Immature natural killer cell (primary cell): ENCODE data around the gene DNAAF9. TPM values are rescaled to one million over a fixed set of nuclear protein-coding genes. Genes with fewer than 3 reads are reported as not detected.
"Not testable (repeated sequence)": the region's sequence is repeated elsewhere in the genome, so short reads cannot be mapped to it uniquely, and the experiment has no call there.

Source experiments
- DNase-seq, 3 donors: peaks; one replicate each; pipeline ENCODE4 v3.0.0; 2022; ENCODE audit warnings: mixed read lengths in 1 of 3
- H3K27ac Mint-ChIP-seq, 6 donors: one replicate each; pipeline ENCODE4 v1.8.0; 2020; ENCODE audit warnings: mixed read lengths in 6 of 6, mild to moderate bottlenecking in 5 of 6, inconsistent platforms in 4 of 6, moderate library complexity in 3 of 6
- H3K27me3 Mint-ChIP-seq, 3 donors: one replicate each; pipeline ENCODE4 v1.8.0; 2020 to 2021; ENCODE audit warnings: low read depth in 3 of 3, mild to moderate bottlenecking in 3 of 3, mixed read lengths in 3 of 3, moderate library complexity in 3 of 3, inconsistent platforms in 1 of 3
- H3K36me3 Mint-ChIP-seq, 3 donors: one replicate each; pipeline ENCODE4 v1.8.0; 2020; ENCODE audit warnings: mixed read lengths in 3 of 3, inconsistent platforms in 2 of 3, mild to moderate bottlenecking in 2 of 3
- H3K4me1 Mint-ChIP-seq, 2 donors: one replicate each; pipeline ENCODE4 v1.8.0; 2020; ENCODE audit warnings: inconsistent platforms in 2 of 2, mild to moderate bottlenecking in 2 of 2, mixed read lengths in 2 of 2, moderate library complexity in 1 of 2
- H3K4me3 Mint-ChIP-seq, 5 donors: one replicate each; pipeline ENCODE4 v1.8.0; 2020; ENCODE audit warnings: mild to moderate bottlenecking in 5 of 5, mixed read lengths in 5 of 5, inconsistent platforms in 3 of 5, moderate library complexity in 3 of 5
- H3K9me3 Mint-ChIP-seq, 6 donors: one replicate each; pipeline ENCODE4 v1.8.0; 2020; ENCODE audit warnings: mild to moderate bottlenecking in 6 of 6, mixed read lengths in 6 of 6, inconsistent platforms in 4 of 6, moderate library complexity in 3 of 6
- polyA plus RNA-seq, 3 donors: library from polyadenylated mRNA; unstranded; fragments of 300-500 nt; fragmentation: Illumina TruSeq; gene quantifications; one replicate each; pipeline ENCODE4 v1.2.3, GENCODE V29; 2021

Gene DNAAF9
- polyA plus RNA-seq, 3 donors from 2014 or later, result 0.26 to 0.74 TPM; not detected in 1

GRCh38 chr20:3426766-3427165 is 19.3 kb upstream of the DNAAF9 start:
- not testable (repeated sequence) for H3K9me3 Mint-ChIP-seq, H3K27me3 Mint-ChIP-seq, H3K4me3 Mint-ChIP-seq, H3K4me1 Mint-ChIP-seq, H3K27ac Mint-ChIP-seq, H3K36me3 Mint-ChIP-seq, DNase-seq

DNA sequence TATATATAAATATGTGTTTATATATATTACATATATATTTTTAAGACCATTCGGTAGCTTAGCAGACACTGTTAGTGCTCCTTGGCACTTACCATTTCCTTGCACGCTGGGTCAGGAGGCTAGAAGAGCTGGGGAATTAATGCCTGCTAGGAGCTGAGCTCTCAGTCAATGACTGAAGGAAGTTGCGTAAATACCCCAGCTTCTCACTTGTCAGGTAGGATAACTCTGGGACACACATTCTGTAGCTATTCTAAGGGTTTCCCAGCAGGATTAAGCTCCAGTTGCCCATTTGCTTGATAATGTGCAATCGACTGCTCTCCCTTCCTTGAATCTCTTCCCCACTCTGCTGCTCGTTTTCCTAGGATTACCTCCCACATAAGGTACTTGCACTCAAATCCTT is 15.7 kb upstream of the DNAAF9 start:
- Mint-ChIP-seq H3K4me1 (peaks cover 6 to 9% of the 10 kb centered on the region in 2 donors), H3K36me3 (peaks cover 0 to 3% (median 0%) of the 10 kb centered on the region in 3 donors), H3K27ac (no peak overlapping the region), H3K4me3 (no peak overlapping the region), H3K9me3 (no peaks in the 10 kb centered on the region), H3K27me3 (peaks cover 0 to 2% (median 2%) of the 10 kb centered on the region in 3 donors)
- DNase-seq, result no peak

DNA sequence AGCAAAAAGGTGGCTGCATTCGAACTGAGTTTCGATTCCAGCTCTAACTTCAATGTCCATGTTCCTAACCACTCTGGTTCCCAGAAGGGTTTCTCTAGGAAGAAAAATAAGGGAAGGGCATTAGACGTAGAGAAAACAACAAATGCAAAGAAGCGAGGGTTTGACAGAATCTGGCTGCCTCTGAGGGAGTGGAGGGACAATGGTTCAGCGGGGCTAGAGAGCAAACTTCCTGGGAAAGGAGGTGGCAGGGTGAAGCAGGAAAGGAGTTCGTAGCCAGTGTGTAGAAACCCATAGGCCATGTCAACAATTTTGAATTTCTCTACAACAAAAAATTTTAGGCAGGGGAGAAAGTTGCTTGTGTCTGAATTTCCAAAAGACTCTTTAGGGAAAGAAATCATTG is 14.5 kb upstream of the DNAAF9 start:
- Mint-ChIP-seq H3K4me3 (no peak overlapping the region), H3K36me3 (peaks cover 0 to 3% (median 0%) of the 10 kb centered on the region in 3 donors), H3K27me3 (peaks cover 0 to 2% (median 0%) of the 10 kb centered on the region in 3 donors), H3K9me3 (no peaks in the 10 kb centered on the region), H3K4me1 (peaks cover 6 to 9% of the 10 kb centered on the region in 2 donors), H3K27ac (no peak overlapping the region)
- DNase-seq, result no peak

DNA sequence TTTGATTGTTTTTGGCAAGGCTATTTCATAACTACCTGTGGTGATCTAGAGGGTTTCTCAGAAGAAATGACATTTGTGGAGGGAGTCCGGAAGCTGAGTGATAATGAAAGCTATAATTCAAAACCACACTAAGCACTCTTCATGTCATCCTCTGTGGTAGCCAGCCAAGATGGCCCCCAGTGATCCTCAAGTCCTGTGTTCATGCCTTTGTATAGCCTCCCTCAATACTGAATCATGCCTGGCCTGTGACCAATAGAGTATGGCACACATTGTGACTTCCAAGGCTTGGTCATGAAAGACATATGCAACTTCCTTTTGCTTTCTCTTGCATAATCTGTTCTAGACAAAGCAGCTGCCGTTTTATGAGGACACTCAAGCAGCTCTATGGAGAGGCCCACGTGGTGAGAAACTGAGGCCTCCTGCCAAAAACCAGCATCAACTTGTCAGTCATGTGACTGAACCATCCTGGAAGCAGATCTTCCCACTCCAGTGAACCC is 12.8 kb upstream of the DNAAF9 start:
- Mint-ChIP-seq H3K9me3 (no peaks in the 10 kb centered on the region), H3K4me3 (peak overlapping the region; percentile 5 to 42 (median 38)), H3K36me3 (peaks cover 0 to 3% (median 0%) of the 10 kb centered on the region in 3 donors), H3K27me3 (peaks cover 0 to 5% (median 0%) of the 10 kb centered on the region in 3 donors), H3K4me1 (peaks cover 6 to 9% of the 10 kb centered on the region in 2 donors), H3K27ac (peak overlapping the region; percentile 20 to 79 (median 48))
- peak in 2 of 3 donors; percentile 13 to 38 for DNase-seq

DNA sequence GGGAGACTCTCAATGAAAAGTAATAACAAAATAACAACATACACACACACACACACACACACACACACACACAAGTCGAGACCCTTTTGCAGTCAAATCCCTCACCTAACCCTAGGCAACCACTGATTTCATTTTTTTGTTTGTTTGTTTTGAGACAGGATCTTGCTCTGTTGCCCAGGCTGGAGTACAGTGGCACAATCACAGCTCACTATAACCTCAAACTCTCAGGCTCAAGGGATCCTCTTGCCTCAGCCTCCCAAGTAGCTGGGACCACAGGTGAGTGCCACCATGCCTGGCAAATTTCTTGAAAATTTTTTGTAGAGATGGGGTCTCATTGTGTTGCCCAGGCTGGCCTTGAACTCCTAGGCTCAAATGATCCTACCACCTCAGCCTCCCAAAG is 10.7 kb upstream of the DNAAF9 start:
- H3K27me3 Mint-ChIP-seq, H3K9me3 Mint-ChIP-seq, H3K27ac Mint-ChIP-seq, H3K4me3 Mint-ChIP-seq, DNase-seq, H3K4me1 Mint-ChIP-seq, H3K36me3 Mint-ChIP-seq: not testable (repeated sequence)

- Mint-ChIP-seq H3K27ac (no peak overlapping the region), H3K36me3 (no peaks in the 10 kb centered on the region), H3K9me3 (peaks cover 0 to 2% (median 0%) of the 10 kb centered on the region in 6 donors), H3K4me1 (no peaks in the 10 kb centered on the region), H3K4me3 (no peak overlapping the region), H3K27me3 (peaks cover 0 to 3% (median 0%) of the 10 kb centered on the region in 3 donors)
- no peak for DNase-seq
Observed at GRCh38 chr20:3414122-3414521, 6.7 kb upstream of the DNAAF9 start.

- no peak for DNase-seq
- H3K27me3 Mint-ChIP-seq, result peaks cover 0 to 8% (median 0%) of the 10 kb centered on the region in 3 donors
- peaks cover 0 to 2% (median 0%) of the 10 kb centered on the region in 6 donors for H3K9me3 Mint-ChIP-seq
- peaks cover 5% of the 10 kb centered on the region in 2 donors for H3K4me1 Mint-ChIP-seq
- no peaks in the 10 kb centered on the region for H3K36me3 Mint-ChIP-seq
- no peak overlapping the region for H3K4me3 Mint-ChIP-seq
- no peak overlapping the region for H3K27ac Mint-ChIP-seq
Observed at GRCh38 chr20:3413393-3413889, 6.0 kb upstream of the DNAAF9 start.

GRCh38 chr20:3412600-3413392 is 5.3 kb upstream of the DNAAF9 start:
- peaks cover 0 to 10% (median 0%) of the 10 kb centered on the region in 3 donors for H3K27me3 Mint-ChIP-seq
- peaks cover 9 to 11% of the 10 kb centered on the region in 2 donors for H3K4me1 Mint-ChIP-seq
- no peak overlapping the region for H3K27ac Mint-ChIP-seq
- no peaks in the 10 kb centered on the region for H3K36me3 Mint-ChIP-seq
- DNase-seq, result no peak
- peaks cover 0 to 2% (median 0%) of the 10 kb centered on the region in 6 donors for H3K9me3 Mint-ChIP-seq
- no peak overlapping the region for H3K4me3 Mint-ChIP-seq

GRCh38 chr20:3410464-3410863 is 3.0 kb upstream of the DNAAF9 start:
- DNase-seq, result no peak
- H3K36me3 Mint-ChIP-seq, result no peaks in the 10 kb centered on the region
- H3K27me3 Mint-ChIP-seq, result peaks cover 0 to 8% (median 0%) of the 10 kb centered on the region in 3 donors
- H3K27ac Mint-ChIP-seq, result no peak overlapping the region
- H3K9me3 Mint-ChIP-seq, result peaks cover 0 to 2% (median 0%) of the 10 kb centered on the region in 6 donors
- H3K4me3 Mint-ChIP-seq, result peak overlapping the region in 1 of 5 donors; percentile 50
- H3K4me1 Mint-ChIP-seq, result peaks cover 22 to 28% of the 10 kb centered on the region in 2 donors

- Mint-ChIP-seq H3K4me3 (peak overlapping the region; percentile 90 to 97 (median 94)), H3K9me3 (peaks cover 0 to 2% (median 0%) of the 10 kb centered on the region in 6 donors)
Observed at GRCh38 chr20:3409417-3409816, 1.9 kb upstream of the DNAAF9 start.

GRCh38 chr20:3407771-3408637 is 535 bp upstream of the DNAAF9 start:
- H3K36me3 Mint-ChIP-seq, result no peaks in the 10 kb centered on the region
- peaks cover 0 to 8% (median 0%) of the 10 kb centered on the region in 3 donors for H3K27me3 Mint-ChIP-seq

More at GRCh38 chr20:3409417-3409816, 1.9 kb upstream of the DNAAF9 start:
- H3K27ac Mint-ChIP-seq, result peak overlapping the region in 2 of 6 donors; percentile 76 to 88
- no peaks in the 10 kb centered on the region for H3K36me3 Mint-ChIP-seq
- DNase-seq, result no peak
- peaks cover 22 to 31% of the 10 kb centered on the region in 2 donors for H3K4me1 Mint-ChIP-seq
- peaks cover 0 to 8% (median 0%) of the 10 kb centered on the region in 3 donors for H3K27me3 Mint-ChIP-seq

DNA sequence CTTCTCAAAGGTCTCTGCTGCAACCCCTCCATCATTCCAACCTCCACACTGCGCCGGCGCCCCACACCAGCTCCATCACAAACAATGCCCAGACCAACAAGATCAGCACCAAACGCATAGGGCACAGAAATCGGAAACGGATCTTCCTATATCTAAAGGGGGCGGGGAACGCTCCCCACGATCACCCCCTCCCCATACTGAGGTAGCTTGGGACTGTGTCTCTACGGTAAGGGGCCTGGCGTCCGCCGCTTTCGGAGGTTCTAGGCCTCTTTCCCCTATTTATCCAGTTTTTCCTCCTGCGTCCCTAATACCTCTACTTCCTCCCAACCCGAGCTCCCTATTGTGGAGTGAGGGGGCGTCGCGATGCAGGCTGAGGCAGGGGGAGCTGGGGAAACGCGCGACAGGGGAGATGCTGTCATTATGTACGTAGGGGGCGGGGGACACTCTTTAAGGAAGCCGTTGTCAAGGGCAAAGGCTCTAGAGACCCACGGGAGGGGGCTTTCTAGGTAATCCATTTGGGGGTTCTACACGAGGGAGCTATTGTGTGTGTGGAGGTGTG is 909 bp downstream of the DNAAF9 start:
- Mint-ChIP-seq H3K4me1 (peaks cover 22 to 31% of the 10 kb centered on the region in 2 donors), H3K4me3 (peak overlapping the region; percentile 82 to 91 (median 89)), H3K36me3 (no peaks in the 10 kb centered on the region), H3K9me3 (no peaks in the 10 kb centered on the region), H3K27me3 (peaks cover 0 to 8% (median 0%) of the 10 kb centered on the region in 3 donors), H3K27ac (peak overlapping the region; percentile 2 to 83 (median 76))
- DNase-seq, result peak in 2 of 3 donors; percentile 4 to 9

More at GRCh38 chr20:3407771-3408637, 535 bp upstream of the DNAAF9 start:
- Mint-ChIP-seq H3K27ac (peak overlapping the region; percentile 76 to 91 (median 88)), H3K4me1 (peaks cover 22 to 31% of the 10 kb centered on the region in 2 donors), H3K9me3 (peaks cover 0 to 2% (median 0%) of the 10 kb centered on the region in 6 donors), H3K4me3 (peak overlapping the region; percentile 90 to 97 (median 94))
- DNase-seq, result peak; percentile 59 to 69 (median 65)
